SKM-1 treated with dmso at 0.1 percent for 144 hours (cell line): Measurements from ENCODE around the gene APC.
"Not testable (repeated sequence)": the region's sequence is repeated elsewhere in the genome, so short reads cannot be mapped to it uniquely, and the experiment has no call there.

Experiments used
- DNase-seq: peaks from one replicate; lab custom pipeline; 2025; ENCODE audit not compliant: unreplicated experiment; lab: John Stamatoyannopoulos, UW

The APC gene

DNA sequence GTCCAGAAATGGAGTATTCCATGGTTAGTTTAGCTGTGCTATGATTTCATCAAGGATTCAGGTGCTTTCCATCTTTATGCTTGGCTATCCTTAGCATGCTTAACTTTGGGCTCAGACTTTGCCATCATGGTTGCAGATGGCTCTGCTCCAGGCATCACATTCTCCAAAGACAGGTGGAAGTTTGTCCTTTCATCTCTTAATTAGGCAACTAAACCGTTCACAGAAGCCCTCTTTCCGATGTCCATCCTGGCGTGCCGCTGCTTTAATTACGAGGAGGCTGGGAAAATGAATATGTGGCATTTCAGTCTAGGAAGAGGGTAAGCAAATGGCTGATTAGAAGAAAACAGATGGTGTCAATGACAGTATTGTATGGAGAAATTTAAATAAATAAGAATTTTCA, 24.5 kb upstream of the APC start:
- no peak for DNase-seq

- not testable (repeated sequence) for DNase-seq
Measured at GRCh38 chr5:112716895-112717294, 20.8 kb upstream of the APC start.

DNA sequence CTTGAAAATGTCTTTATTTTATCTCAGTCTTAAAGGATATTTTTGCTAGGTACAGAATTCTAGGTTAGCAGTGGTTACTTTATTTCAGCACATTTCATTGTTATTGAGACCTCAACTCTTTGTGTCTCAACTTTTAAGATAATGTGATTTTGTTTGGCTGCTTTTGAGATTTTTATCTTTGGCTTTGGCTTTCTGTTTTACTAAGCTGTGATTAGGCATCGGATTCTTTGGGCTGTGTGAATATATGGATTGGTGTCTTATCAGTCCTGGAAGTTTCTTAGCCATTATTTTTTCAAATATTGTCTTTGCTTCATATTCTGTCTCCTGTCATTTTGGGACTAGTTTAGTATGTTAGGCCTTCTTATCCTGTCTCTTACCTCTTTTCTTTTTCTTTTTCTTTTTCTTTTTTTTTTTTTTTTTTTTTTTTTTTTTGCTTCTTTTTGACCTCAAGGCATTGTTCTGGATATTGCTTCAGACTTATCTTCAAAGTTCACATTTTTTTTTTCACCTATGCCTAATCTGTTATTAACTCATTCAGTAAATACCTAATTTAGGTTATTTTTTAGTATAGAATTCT, 20.1 kb upstream of the APC start:
- DNase-seq = no peak

GRCh38 chr5:112718344-112718743, 19.3 kb upstream of the APC start:
- no peak for DNase-seq

- DNase-seq = no peak
Measured at GRCh38 chr5:112720576-112720975, 17.1 kb upstream of the APC start.

DNA sequence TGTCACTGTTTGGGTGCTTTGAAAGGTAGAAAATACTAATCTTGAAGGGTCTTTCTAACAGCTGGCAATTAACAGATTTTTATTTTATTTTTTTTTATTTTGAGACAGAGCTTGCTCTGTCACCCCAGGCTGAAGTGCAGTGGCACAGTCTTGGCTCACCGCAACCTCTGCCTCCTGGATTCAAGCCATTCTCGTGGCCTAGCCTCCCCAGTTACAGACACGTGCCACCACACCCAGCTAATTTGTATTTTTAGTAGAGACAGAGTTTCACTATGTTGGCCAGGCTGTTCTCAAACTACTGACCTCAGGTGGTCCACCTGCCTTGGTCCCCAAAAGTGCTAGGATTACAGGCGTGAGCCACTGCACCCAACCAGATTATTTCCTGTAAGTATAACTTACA, 12.8 kb upstream of the APC start:
- DNase-seq = no peak

- DNase-seq = no peak
Measured at GRCh38 chr5:112729630-112730029, 8.1 kb upstream of the APC start.

GRCh38 chr5:112732131-112732530, 5.6 kb upstream of the APC start:
- DNase-seq = no peak

DNA sequence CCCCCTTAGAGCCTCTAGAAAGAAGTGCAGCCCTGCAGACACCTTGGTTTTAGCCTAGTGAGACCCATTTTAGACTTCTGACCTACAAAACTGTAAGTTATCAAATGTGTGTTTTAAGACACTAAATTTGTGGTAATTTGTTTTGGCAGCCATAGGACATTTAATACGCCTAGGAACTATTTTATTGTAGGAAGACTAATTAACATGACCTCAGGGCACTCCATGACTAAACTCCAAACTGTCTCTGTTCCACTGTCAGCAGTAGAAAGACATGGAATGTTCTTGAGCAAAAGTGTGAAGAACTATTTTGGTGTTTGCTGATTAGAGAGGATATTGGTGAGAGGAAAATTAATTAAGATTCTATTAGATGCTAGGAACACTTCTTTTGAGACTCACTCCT, 4.1 kb upstream of the APC start:
- DNase-seq = no peak

GRCh38 chr5:112734597-112734996, 3.1 kb upstream of the APC start:
- DNase-seq = no peak

GRCh38 chr5:112735702-112736101, 2.0 kb upstream of the APC start:
- no peak for DNase-seq

GRCh38 chr5:112737070-112737462, 619 bp upstream of the APC start:
- DNase-seq = peak; percentile 29

GRCh38 chr5:112738191-112738560, 491 bp downstream of the APC start:
- DNase-seq = peak; percentile 56

- no peak for DNase-seq
Measured at GRCh38 chr5:112742424-112742823, 4.7 kb downstream of the APC start.

- no peak for DNase-seq
Measured at GRCh38 chr5:112743631-112744030, 5.9 kb downstream of the APC start.

- no peak for DNase-seq
Measured at GRCh38 chr5:112752335-112752734, 14.7 kb downstream of the APC start.

GRCh38 chr5:112755703-112756102, 18.0 kb downstream of the APC start:
- DNase-seq = no peak

DNA sequence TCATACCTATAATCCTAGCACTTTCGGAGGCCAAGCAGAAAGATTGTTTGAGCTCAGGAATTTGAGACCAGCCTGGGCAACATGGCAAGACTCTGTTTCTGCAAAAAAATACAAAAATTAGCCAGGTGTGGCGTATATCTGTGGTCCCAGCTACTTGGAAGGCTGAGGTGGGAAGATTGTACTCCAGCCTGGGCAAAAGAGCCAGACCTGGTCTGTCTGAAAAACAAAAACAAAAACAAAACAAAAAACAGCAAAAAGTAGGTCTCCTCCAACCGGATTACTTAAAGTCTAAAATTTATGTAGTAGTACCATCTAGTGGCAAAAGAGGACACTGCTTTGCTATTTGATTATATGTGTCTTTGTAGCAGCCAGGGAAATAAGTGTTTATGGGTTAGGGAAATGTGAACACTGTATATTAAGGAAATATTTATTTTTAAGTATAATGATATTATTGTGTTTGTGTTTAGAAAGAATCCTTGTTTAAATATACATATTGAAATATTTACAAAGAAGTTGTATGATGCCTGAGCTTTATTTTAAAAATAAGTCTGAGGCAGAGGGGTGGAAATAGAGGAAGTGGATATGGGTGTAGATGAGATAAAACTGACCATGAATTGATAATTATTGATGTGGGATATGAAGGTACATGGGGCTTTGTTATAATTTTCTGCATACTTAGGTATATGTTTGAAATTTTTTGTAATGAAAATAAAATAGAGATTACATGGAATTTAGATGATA, 20.0 kb downstream of the APC start:
- DNase-seq = peak; percentile 49

- no peak for DNase-seq
Measured at GRCh38 chr5:112758676-112759075, 21.0 kb downstream of the APC start.

DNA sequence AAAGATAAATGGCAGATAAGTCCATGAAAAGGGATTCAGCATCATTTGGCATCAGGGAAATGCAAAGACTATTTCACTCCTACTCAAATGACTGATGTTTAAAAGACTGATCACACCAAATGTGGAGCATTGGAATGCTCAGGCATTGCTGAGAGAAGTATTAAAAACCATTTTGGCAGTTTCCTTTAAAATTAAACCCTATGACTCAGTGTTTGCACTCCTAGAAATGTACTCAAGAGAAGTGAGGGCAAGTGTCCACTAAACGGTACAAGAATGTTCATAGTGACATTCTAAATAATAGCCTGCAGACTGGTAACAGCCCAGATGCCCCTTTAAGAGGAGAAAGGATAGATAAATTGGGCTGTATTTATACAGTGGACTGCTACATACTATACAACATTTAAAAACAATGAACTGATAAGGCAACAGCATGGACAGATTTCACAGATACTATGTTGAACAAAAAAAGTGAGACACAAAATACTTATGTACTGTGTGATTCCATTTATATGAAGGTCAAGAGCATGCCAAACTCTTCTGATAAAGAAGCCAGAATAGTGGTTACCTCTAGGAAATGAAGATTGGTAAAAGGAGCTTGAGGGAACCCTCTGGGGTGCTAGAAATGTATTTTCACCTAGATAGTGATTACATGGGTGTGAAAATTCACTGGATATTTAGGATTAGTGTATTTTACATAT, 24.6 kb downstream of the APC start:
- no peak for DNase-seq

DNA sequence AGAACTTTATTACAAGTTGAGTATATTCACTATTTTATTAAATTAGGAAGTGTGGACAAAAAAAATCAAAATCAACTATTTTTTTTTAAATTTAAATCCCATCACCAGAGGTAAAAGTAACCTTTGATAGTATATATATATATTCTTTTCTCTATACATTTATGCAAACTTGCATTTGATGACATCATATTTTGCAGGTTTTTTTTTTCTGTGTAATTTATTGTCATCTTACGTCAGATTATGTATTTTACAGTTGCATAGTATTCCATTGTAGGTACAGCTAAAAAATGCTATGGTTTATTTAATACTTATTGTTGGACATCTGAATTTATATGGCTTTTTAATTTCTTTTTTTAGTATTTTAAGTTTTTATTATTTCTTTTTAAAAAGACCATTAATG, 25.5 kb downstream of the APC start:
- no peak for DNase-seq

- no peak for DNase-seq
Measured at GRCh38 chr5:112772124-112772523, 34.4 kb downstream of the APC start.
